Activated CD8-positive, alpha-beta T cell treated with anti-CD3 and anti-CD28 coated beads for 36 hours (primary cell): Measurements from ENCODE around the gene BRD3OS. TPM values are rescaled to one million over a fixed set of nuclear protein-coding genes. Genes with fewer than 3 reads are reported as not detected.

Experiments used
- ATAC-seq: fragments of 200-7000 bp; cut with Tn5 transposase; one replicate; pipeline ENCODE4 v1.10.0; 2021; ENCODE audit warnings: mild to moderate bottlenecking, moderate library complexity
- CTCF ChIA-PET: fragments of 350-600 bp; sonication (Branson Sonifier 250); formaldehyde crosslinking; loops from one replicate; lab custom pipeline; 2021; ENCODE audit warnings: antibody characterized with exemption; lab: Charles Lee
- POLR2A ChIA-PET: fragments of 350-600 bp; sonication (Branson Sonifier 250); formaldehyde crosslinking; loops from one replicate; lab custom pipeline; 2021; ENCODE audit warnings: antibody characterized with exemption; lab: Charles Lee
- DNase-seq: peaks from one replicate; pipeline ENCODE4 v3.0.0-alpha.2; 2020
- H3K27ac Mint-ChIP-seq: one replicate; pipeline ENCODE4 v1.8.0; 2021; ENCODE audit warnings: mild to moderate bottlenecking, mixed read lengths
- H3K27me3 Mint-ChIP-seq: one replicate; pipeline ENCODE4 v1.8.0; 2021; ENCODE audit warnings: mixed read lengths
- H3K36me3 Mint-ChIP-seq: one replicate; pipeline ENCODE4 v1.8.0; 2021; ENCODE audit warnings: low read depth, mixed read lengths
- H3K4me1 Mint-ChIP-seq: one replicate; pipeline ENCODE4 v1.8.0; 2021; ENCODE audit warnings: low read depth, mixed read lengths
- H3K4me3 Mint-ChIP-seq: one replicate; pipeline ENCODE4 v1.8.0; 2021; ENCODE audit warnings: mild to moderate bottlenecking, moderate library complexity, mixed read lengths
- H3K9me3 Mint-ChIP-seq: one replicate; pipeline ENCODE4 v1.8.0; 2021; ENCODE audit warnings: mixed read lengths
- CTCF ChIP-seq: fragments of 200-600 bp; IDR thresholded peaks from one replicate; pipeline ENCODE4 v1.8.0; 2022; ENCODE audit warnings: antibody characterized with exemption, mild to moderate bottlenecking
- intact Hi-C: fragments of 100-400 bp; cut with micrococcal nuclease; formaldehyde crosslinking; loops from one replicate; pipeline ENCODE4 v1.10.0; 2022
- total RNA-seq, 2 experiments: library from RNA; stranded (reverse); gene quantifications; one replicate each; pipeline ENCODE4 v1.2.3, GENCODE V29; 2021

Gene BRD3OS
- total RNA-seq, 2 experiments from 2014 or later: 8.1 to 8.2 TPM

GRCh38 chr9:134057751-134058701 is 32.7 kb downstream of the BRD3OS start:
- Mint-ChIP-seq H3K27ac (no peak overlapping the region), H3K9me3 (no peaks in the 10 kb centered on the region), H3K27me3 (no peaks in the 10 kb centered on the region), H3K36me3 (no peaks in the 10 kb centered on the region), H3K4me3 (no peak overlapping the region), H3K4me1 (peaks cover 44% of the 10 kb centered on the region)
- no peak for DNase-seq
- ChIA-PET CTCF (no interaction called here), POLR2A (no interaction called here)
- TF ChIP-seq CTCF: no peak
- ATAC-seq: no peak
- intact Hi-C loops: no loop called here

GRCh38 chr9:134058716-134059115 is 33.4 kb downstream of the BRD3OS start:
- H3K27me3 Mint-ChIP-seq: no peaks in the 10 kb centered on the region
- TF ChIP-seq CTCF: no peak
- H3K27ac Mint-ChIP-seq: no peak overlapping the region
- ATAC-seq: no peak
- intact Hi-C loops: no loop called here
- H3K4me1 Mint-ChIP-seq: peaks cover 49% of the 10 kb centered on the region
- ChIA-PET CTCF (no interaction called here), POLR2A (no interaction called here)
- no peak for DNase-seq
- H3K9me3 Mint-ChIP-seq: no peaks in the 10 kb centered on the region
- no peak overlapping the region for H3K4me3 Mint-ChIP-seq
- peaks cover 1% of the 10 kb centered on the region for H3K36me3 Mint-ChIP-seq

- Mint-ChIP-seq H3K9me3 (no peaks in the 10 kb centered on the region), H3K4me3 (no peak overlapping the region), H3K27me3 (no peaks in the 10 kb centered on the region), H3K36me3 (peaks cover 1% of the 10 kb centered on the region), H3K27ac (no peak overlapping the region), H3K4me1 (peaks cover 50% of the 10 kb centered on the region)
- intact Hi-C loops: no loop called here
- TF ChIP-seq CTCF: no peak
- POLR2A ChIA-PET: no interaction called here
- ATAC-seq (no peak), DNase-seq (no peak)
- CTCF ChIA-PET: no interaction called here
Measured at GRCh38 chr9:134059188-134059641, 33.9 kb downstream of the BRD3OS start.

- H3K36me3 Mint-ChIP-seq: peaks cover 1% of the 10 kb centered on the region
- no peak overlapping the region for H3K4me3 Mint-ChIP-seq
- intact Hi-C loops: no loop called here
- H3K4me1 Mint-ChIP-seq: peaks cover 53% of the 10 kb centered on the region
- TF ChIP-seq CTCF: no peak
- no peaks in the 10 kb centered on the region for H3K27me3 Mint-ChIP-seq
- H3K27ac Mint-ChIP-seq: no peak overlapping the region
- ATAC-seq (peak; percentile 57), DNase-seq (peak; percentile 15)
- POLR2A ChIA-PET: no interaction called here
- CTCF ChIA-PET: no interaction called here
- no peaks in the 10 kb centered on the region for H3K9me3 Mint-ChIP-seq
Measured at GRCh38 chr9:134059661-134060395, 34.5 kb downstream of the BRD3OS start.

- no peak for TF ChIP-seq CTCF
- Mint-ChIP-seq H3K4me1 (peaks cover 58% of the 10 kb centered on the region), H3K9me3 (no peaks in the 10 kb centered on the region), H3K4me3 (no peak overlapping the region), H3K27me3 (no peaks in the 10 kb centered on the region), H3K27ac (no peak overlapping the region), H3K36me3 (peaks cover 1% of the 10 kb centered on the region)
- ATAC-seq: no peak
- ChIA-PET CTCF (no interaction called here), POLR2A (no interaction called here)
- intact Hi-C loops: no loop called here
- DNase-seq: no peak
Measured at GRCh38 chr9:134060546-134060945, 35.3 kb downstream of the BRD3OS start.
